IMR-90 (cell line): ENCODE measurements around the gene CENPS.

Experiments
- CEBPB ChIP-seq: IDR thresholded peaks from 2 replicates; pipeline ENCODE4 v1.6.1; 2012; ENCODE audit warnings: low read depth, low read length, improper control_type of control experiment
- CTCF ChIP-seq: conservative IDR thresholded peaks from 2 replicates; pipeline ENCODE4 v1.5.1; 2012; ENCODE audit warnings: mild to moderate bottlenecking, low read depth, low read length, improper control_type of control experiment
- POLR2A ChIP-seq: IDR thresholded peaks from 2 replicates; pipeline ENCODE4 v1.6.1; 2012; ENCODE audit warnings: mild to moderate bottlenecking, low read depth, low read length

GRCh38 chr1:10407201-10407600 is 23.0 kb upstream of the CENPS start:
- TF ChIP-seq CTCF (no peak), CEBPB (no peak), POLR2A (no peak)
